DOHH2 (cell line): Measurements from ENCODE around the gene ANKRD39.

Experiments used
- EZH2phosphoT487 ChIP-seq: fragments of 200-600 bp; sonication (generic); IDR thresholded peaks from 2 replicates; pipeline ENCODE4 v1.6.1; 2017; ENCODE audit warnings: borderline replicate concordance, mild to moderate bottlenecking, antibody characterized with exemption, low read length, moderate library complexity, mixed read lengths
- TF ChIP-seq, protein P1 (sequence below): fragments of 200-600 bp; sonication (generic); IDR thresholded peaks from one replicate; pipeline ENCODE4 v1.5.1; 2014; ENCODE audit warnings: antibody characterized with exemption, mild to moderate bottlenecking, low read depth, low read length; ENCODE audit not compliant: poor library complexity, severe bottlenecking

DNA sequence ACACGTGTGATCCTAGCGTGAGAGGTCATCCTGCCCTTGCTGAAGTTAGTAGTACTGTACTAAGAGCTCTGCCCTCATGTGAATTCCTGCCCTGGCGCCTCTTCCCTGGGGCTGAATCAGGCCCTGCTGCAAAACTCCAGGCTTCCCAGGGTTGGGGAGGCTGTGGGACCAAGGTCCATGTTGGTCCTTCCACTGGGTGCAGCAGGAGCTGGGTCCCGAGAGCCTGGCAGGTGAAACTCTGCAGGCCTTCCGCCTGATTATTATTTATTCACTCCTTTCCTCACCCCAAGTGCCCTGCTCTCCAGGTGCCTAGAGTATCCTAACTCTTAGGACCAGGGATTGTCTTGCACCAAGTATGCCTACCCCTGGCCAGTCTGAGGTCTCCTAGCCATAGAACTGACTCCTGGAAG, 47.0 kb downstream of the ANKRD39 start:
- TF ChIP-seq, protein P1, sequence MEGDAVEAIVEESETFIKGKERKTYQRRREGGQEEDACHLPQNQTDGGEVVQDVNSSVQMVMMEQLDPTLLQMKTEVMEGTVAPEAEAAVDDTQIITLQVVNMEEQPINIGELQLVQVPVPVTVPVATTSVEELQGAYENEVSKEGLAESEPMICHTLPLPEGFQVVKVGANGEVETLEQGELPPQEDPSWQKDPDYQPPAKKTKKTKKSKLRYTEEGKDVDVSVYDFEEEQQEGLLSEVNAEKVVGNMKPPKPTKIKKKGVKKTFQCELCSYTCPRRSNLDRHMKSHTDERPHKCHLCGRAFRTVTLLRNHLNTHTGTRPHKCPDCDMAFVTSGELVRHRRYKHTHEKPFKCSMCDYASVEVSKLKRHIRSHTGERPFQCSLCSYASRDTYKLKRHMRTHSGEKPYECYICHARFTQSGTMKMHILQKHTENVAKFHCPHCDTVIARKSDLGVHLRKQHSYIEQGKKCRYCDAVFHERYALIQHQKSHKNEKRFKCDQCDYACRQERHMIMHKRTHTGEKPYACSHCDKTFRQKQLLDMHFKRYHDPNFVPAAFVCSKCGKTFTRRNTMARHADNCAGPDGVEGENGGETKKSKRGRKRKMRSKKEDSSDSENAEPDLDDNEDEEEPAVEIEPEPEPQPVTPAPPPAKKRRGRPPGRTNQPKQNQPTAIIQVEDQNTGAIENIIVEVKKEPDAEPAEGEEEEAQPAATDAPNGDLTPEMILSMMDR, result no peak
- no peak for TF ChIP-seq EZH2phosphoT487
